Stomach (tissue), 9 donors: Measurements from ENCODE around the gene HNRNPM. TPM values are rescaled to one million over a fixed set of nuclear protein-coding genes. Genes with fewer than 3 reads are reported as not detected.

Experiments
- DNase-seq, 2 donors: peaks; one replicate each; pipeline versions ENCODE4 v3.0.0 to v3.0.0-alpha.2; 2013 to 2019
- H3K27ac ChIP-seq, 5 donors: fragments of 200-600 bp in 4 of 5; sonication (generic) in 4 of 5; one replicate each; pipeline ENCODE4 v1.5.1; 2013 to 2019; ENCODE audit warnings: mild to moderate bottlenecking in 1 of 5, moderate library complexity in 1 of 5
- H3K27me3 ChIP-seq, 3 donors: fragments of 200-600 bp; sonication (generic); one replicate each; pipeline ENCODE4 v1.5.1; 2017 to 2019; ENCODE audit warnings: mixed run types in 1 of 3
- H3K36me3 ChIP-seq, 4 donors: fragments of 200-600 bp; sonication (generic); 1 replicate in 3 of 4; 2 replicates in 1 of 4; pipeline ENCODE4 v1.5.1; 2016 to 2019
- H3K4me1 ChIP-seq, 4 donors: fragments of 200-600 bp; sonication (generic); one replicate each; pipeline ENCODE4 v1.5.1; 2016 to 2019
- H3K4me3 ChIP-seq, 4 donors: fragments of 200-600 bp; sonication (generic) in 3 of 4; one replicate each; pipeline ENCODE4 v1.5.1; 2016 to 2019; ENCODE audit warnings: mild to moderate bottlenecking in 1 of 4
- H3K9me3 ChIP-seq, 4 donors: fragments of 200-600 bp; sonication (generic); one replicate each; pipeline ENCODE4 v1.5.1; 2016 to 2019
- CTCF ChIP-seq, 7 experiments: fragments of 450-650 bp in 4 of 7; fragments of 200-600 bp in 3 of 7; sonication (generic) in 3 of 7; IDR thresholded peaks; one replicate each; pipeline ENCODE4 v1.5.1; 2016 to 2019; ENCODE audit warnings: antibody characterized with exemption in 7 of 7, control low read depth in 2 of 7, mild to moderate bottlenecking in 1 of 7
- EP300 ChIP-seq: sonication (generic); formaldehyde crosslinking; IDR thresholded peaks from one replicate; pipeline ENCODE4 v1.6.1; 2017; ENCODE audit warnings: antibody characterized with exemption
- POLR2A ChIP-seq, 4 donors: fragments of 450-650 bp; IDR thresholded peaks; one replicate each; pipeline ENCODE4 v1.6.1; 2016; ENCODE audit warnings: antibody characterized with exemption in 4 of 4, control low read depth in 2 of 4, mild to moderate bottlenecking in 1 of 4, moderate library complexity in 1 of 4
- POLR2AphosphoS5 ChIP-seq, 3 donors: sonication (generic); formaldehyde crosslinking; IDR thresholded peaks; one replicate each; pipeline ENCODE4 v1.6.1; 2016; ENCODE audit warnings: antibody characterized with exemption in 3 of 3
- WGBS, 5 donors: extraction: QIAGEN DNeasy Blood & Tissue Kit in 3 of 5; methylation state at CpG; one replicate each; pipeline versions ENCODE4 v1.1.5 to v1.1.7; 2013 to 2018; 5-methylcytosine and 5-hydroxymethylcytosine counted together
- intact Hi-C: fragments of 100-400 bp; cut with DNase I; formaldehyde crosslinking; loops from one replicate; pipeline ENCODE4 v1.15.1; 2023; ENCODE audit warnings: low total_unique reads
- polyA plus RNA-seq, 3 donors: library from polyadenylated mRNA; stranded (reverse); fragments of 200-250 nt; gene quantifications; one replicate each; pipeline ENCODE4 v1.2.3, GENCODE V29; 2013
- total RNA-seq, 5 donors: library from RNA; depleted of rRNA; stranded (reverse); fragments of >200 nt; gene quantifications; one replicate each; pipeline versions ENCODE4 v1.1.0 to v1.2.3, GENCODE V29; 2014 to 2016
- donor health status: healthy with polysubstance abuse.
- donor health status: Bipolar disorder and iron deficiency.
- donor health status: healthy.

HNRNPM gene
- total and polyA plus RNA-seq, 8 donors, result 54.3 to 664 (median 98.3) TPM

DNA sequence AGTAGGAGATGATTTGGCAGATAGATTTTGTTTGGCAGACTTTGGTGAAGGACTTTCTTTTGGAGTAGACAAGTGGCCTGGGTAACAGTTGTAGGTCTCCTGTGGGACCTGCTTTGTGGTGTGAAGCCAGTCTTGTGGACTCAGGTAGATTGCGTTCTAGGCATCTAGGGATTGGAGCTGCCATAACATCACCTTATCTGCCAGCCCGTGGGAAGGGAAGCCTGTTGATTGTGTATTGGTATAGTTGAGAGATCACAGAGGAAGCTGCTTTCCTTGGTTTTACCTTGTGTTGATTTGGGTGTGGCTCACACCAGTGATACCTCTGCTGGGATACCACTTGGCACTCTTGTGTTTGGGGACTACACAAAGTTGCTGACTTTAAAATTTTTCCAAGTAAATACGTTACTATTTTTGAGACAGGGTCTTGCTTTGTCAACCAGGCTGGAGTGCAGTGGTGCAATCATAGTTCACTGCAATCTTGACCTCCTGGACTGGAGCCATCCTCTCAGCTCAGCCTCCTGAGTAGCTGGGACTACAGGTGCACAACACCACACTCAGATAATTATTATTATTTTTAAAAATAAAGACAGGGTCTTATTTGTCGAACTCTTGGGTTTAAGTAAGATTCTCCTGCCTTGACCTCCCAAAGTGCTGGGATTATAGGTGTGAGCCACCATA lies 7.8 kb downstream of the HNRNPM start:
- 44 to 62% (median 55%) methylated on average over 4 of the region's 4 CpGs for WGBS, 5 donors
- Histone ChIP-seq H3K27ac (peak overlapping the region in 1 of 5 donors; percentile 33), H3K4me1 (peaks cover 72 to 93% (median 83%) of the 10 kb centered on the region in 4 donors), H3K27me3 (no peaks in the 10 kb centered on the region), H3K9me3 (no peaks in the 10 kb centered on the region), H3K36me3 (peaks cover 16 to 44% (median 32%) of the 10 kb centered on the region in 4 donors), H3K4me3 (no peak overlapping the region)
- TF ChIP-seq POLR2A (IDR thresholded peaks at IDR 0.05) (no peak), CTCF (IDR thresholded peaks at IDR 0.05) (no peak)
- intact Hi-C loops, result no loop called here
- no peak for DNase-seq

- intact Hi-C loops, result no loop called here
- peaks cover 70 to 93% (median 83%) of the 10 kb centered on the region in 4 donors for H3K4me1 ChIP-seq
- WGBS, 5 donors, result 62 to 81% (median 71%) methylated on average over 5 to 6 of the region's 6 CpGs
Measured at GRCh38 chr19:8453616-8454015, 8.8 kb downstream of the HNRNPM start.

GRCh38 chr19:8454218-8454617 lies 9.4 kb downstream of the HNRNPM start:
- intact Hi-C loops, result no loop called here
- H3K27ac ChIP-seq, result peak overlapping the region in 1 of 5 donors; percentile 20
- TF ChIP-seq POLR2AphosphoS5 (IDR thresholded peaks at IDR 0.05) (no peak), POLR2A (IDR thresholded peaks at IDR 0.05) (no peak), EP300 (no peak), CTCF (IDR thresholded peaks at IDR 0.05) (no peak)
- peaks cover 70 to 93% (median 83%) of the 10 kb centered on the region in 4 donors for H3K4me1 ChIP-seq
- 43 to 76% (median 57%) methylated on average over 1 of the region's 1 CpG for WGBS, 5 donors
- H3K36me3 ChIP-seq, result peaks cover 19 to 44% (median 29%) of the 10 kb centered on the region in 4 donors
- H3K27me3 ChIP-seq, result no peaks in the 10 kb centered on the region
- no peaks in the 10 kb centered on the region for H3K9me3 ChIP-seq
- DNase-seq, result no peak
- no peak overlapping the region for H3K4me3 ChIP-seq

More at GRCh38 chr19:8453616-8454015, 8.8 kb downstream of the HNRNPM start:
- Histone ChIP-seq H3K27me3 (no peaks in the 10 kb centered on the region), H3K9me3 (no peaks in the 10 kb centered on the region), H3K36me3 (peaks cover 19 to 44% (median 29%) of the 10 kb centered on the region in 4 donors), H3K4me3 (peak overlapping the region in 1 of 4 donors; percentile 16), H3K27ac (peak overlapping the region in 2 of 5 donors; percentile 3 to 33)
- no peak for DNase-seq
- TF ChIP-seq POLR2A (IDR thresholded peaks at IDR 0.05) (no peak), POLR2AphosphoS5 (IDR thresholded peaks at IDR 0.05) (no peak), CTCF (IDR thresholded peaks at IDR 0.05) (no peak), EP300 (no peak)

DNA sequence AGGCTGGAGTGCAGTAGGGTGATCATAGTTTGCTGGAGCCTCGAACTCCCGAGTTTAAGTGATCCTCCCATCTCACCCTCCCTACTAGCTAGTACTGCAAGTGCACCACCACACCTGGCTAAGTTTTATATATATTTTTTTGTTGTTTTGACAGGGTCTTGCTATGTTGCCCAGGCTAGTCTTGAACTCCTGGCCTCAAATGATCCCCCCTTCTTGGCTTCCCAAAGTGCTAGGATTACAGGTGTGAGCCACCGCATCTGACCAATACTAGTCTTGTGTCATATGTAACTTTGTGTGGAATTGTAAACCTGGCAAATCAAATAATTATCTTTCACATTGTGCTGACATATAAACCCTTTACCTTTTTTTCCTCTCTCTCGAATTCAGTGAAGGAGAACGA lies 10.2 kb downstream of the HNRNPM start:
- Histone ChIP-seq H3K9me3 (no peaks in the 10 kb centered on the region), H3K4me3 (no peak overlapping the region), H3K36me3 (peaks cover 19 to 44% (median 29%) of the 10 kb centered on the region in 4 donors), H3K4me1 (peaks cover 72 to 95% (median 85%) of the 10 kb centered on the region in 4 donors), H3K27ac (no peak overlapping the region), H3K27me3 (no peaks in the 10 kb centered on the region)
- whole genome bisulfite sequencing, 5 donors, result 61 to 76% (median 66%) methylated on average over 5 of the region's 5 CpGs
- TF ChIP-seq POLR2A (IDR thresholded peaks at IDR 0.05), result no peak
- no peak for TF ChIP-seq EP300
- no peak for TF ChIP-seq POLR2AphosphoS5 (IDR thresholded peaks at IDR 0.05)
- no peak for TF ChIP-seq CTCF (IDR thresholded peaks at IDR 0.05)
- no peak for DNase-seq
- intact Hi-C loops, result no loop called here
